NB4 (cell line): ENCODE measurements around the gene EPHA6.

Experiments used
- DNase-seq: peaks from one replicate; pipeline ENCODE4 v3.0.0; 2010; ENCODE audit warnings: low read depth
- H3K4me3 ChIP-seq: one replicate; pipeline ENCODE4 v1.5.1; 2011; ENCODE audit warnings: mild to moderate bottlenecking, low read depth, low read length, moderate library complexity
- MYC ChIP-seq: IDR thresholded peaks from 2 replicates; pipeline ENCODE4 v1.6.1; 2011; ENCODE audit warnings: low read depth, low read length
- POLR2A ChIP-seq: IDR thresholded peaks from 2 replicates; pipeline ENCODE4 v1.6.1; 2011; ENCODE audit warnings: mild to moderate bottlenecking; ENCODE audit not compliant: insufficient read length; ENCODE audit errors: extremely low read depth
- TF ChIP-seq, protein P1 (sequence below): IDR thresholded peaks from one replicate; pipeline ENCODE4 v1.5.1; 2012; ENCODE audit warnings: low read depth, low read length
- TF ChIP-seq, protein P2 (sequence below): IDR thresholded peaks from 2 replicates; pipeline ENCODE4 v1.6.1; 2011; ENCODE audit warnings: low read depth, low read length

EPHA6 gene

DNA sequence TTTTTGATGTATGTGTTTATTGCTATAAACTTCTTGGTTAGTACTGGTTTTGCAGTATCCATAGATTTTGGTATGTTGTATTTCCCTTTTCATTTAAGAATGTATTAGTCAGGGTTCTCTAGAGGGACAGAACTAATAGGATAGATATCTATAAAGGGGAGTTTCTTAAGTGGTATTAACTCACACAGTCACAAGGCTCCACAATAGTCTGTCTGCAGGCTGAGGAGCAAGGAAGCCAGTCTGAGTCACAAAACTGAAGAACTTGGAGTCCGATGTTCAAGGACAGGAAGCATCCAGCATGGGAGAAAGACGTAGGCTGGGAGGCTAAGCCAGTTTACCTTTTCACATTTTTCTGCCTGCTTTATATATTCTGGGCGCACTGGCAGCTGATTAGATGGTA lies 958.5 kb downstream of the EPHA6 start:
- TF ChIP-seq MYC (no peak), POLR2A (no peak)
- TF ChIP-seq, protein P1, sequence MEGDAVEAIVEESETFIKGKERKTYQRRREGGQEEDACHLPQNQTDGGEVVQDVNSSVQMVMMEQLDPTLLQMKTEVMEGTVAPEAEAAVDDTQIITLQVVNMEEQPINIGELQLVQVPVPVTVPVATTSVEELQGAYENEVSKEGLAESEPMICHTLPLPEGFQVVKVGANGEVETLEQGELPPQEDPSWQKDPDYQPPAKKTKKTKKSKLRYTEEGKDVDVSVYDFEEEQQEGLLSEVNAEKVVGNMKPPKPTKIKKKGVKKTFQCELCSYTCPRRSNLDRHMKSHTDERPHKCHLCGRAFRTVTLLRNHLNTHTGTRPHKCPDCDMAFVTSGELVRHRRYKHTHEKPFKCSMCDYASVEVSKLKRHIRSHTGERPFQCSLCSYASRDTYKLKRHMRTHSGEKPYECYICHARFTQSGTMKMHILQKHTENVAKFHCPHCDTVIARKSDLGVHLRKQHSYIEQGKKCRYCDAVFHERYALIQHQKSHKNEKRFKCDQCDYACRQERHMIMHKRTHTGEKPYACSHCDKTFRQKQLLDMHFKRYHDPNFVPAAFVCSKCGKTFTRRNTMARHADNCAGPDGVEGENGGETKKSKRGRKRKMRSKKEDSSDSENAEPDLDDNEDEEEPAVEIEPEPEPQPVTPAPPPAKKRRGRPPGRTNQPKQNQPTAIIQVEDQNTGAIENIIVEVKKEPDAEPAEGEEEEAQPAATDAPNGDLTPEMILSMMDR, result no peak
- TF ChIP-seq, protein P2, sequence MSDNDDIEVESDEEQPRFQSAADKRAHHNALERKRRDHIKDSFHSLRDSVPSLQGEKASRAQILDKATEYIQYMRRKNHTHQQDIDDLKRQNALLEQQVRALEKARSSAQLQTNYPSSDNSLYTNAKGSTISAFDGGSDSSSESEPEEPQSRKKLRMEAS, result no peak

DNA sequence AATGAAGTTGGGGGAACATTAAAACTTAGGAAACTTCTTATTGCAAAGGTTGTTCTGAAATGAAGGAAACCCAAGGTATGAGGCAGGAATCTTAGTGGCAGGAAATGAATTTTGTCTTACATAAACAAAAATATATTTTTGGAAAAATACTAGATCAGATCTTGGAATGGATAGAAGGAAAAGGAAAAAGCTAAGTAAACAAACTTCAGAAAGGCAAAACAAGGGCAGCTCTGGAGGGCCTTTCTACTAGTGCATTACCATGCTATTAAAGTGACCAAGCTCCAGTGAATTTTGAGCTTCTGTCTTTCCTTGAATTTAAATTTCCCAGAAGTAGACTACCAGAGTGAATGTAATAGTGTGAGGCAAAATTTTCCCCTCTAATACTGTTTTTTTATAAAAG lies 963.8 kb downstream of the EPHA6 start:
- DNase-seq, result no peak
- no peak overlapping the region for H3K4me3 ChIP-seq
- TF ChIP-seq, protein P2, result no peak
- TF ChIP-seq POLR2A (no peak), MYC (no peak)
- TF ChIP-seq, protein P1, result no peak

More for the DNA sequence above, 958.5 kb downstream of the EPHA6 start:
- no peak overlapping the region for H3K4me3 ChIP-seq
- no peak for DNase-seq

DNA sequence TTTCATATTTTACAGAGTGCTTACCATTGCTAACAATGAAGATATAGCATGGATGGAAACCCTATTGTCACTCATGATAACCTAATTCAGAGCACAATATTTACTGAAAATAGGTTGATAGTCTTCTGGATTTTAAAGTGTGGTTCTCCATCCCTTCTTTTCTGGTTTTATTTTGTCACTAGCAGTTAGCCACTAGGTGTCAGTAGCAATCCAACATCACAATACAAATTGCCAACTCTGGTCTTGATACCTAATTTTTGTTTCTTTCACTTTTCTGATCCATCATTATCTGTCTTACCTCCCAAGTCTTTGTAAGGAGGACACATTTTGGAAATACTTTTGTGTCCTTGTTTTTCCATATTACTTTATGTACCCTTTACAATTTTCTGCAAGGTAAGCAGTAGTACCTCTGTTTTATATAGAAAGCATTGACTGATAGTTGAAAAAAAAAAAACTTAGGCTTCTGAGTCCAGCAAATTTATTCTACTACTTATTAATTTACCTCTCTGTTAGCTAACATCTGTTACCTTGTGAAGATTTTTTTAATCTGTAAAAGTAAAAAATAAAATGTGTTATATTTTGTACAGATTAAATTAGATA lies 979.1 kb downstream of the EPHA6 start:
- peak; percentile 63 for DNase-seq
- no peak for TF ChIP-seq POLR2A
- TF ChIP-seq, protein P1, result peak; percentile 63

DNA sequence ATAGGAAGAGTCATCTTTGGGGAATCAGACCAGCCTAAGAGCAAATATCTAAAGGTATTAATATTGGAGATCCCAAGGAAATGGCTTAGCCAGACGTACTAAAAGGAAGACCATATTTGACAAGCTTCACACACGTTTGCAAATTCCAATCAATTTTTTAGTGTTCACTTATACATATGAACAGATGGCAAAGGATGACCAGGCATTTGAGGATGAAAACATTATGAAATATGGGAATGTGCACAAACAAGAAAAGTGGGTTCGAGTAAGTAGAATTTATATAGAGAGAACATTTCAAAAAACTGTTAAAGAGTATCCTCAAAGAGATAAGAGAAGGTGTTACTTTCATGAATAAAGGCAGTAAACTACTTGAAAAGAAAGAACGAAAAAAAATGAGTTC lies 981.6 kb downstream of the EPHA6 start:
- DNase-seq, result no peak
- no peak overlapping the region for H3K4me3 ChIP-seq
- TF ChIP-seq, protein P1, result no peak
- TF ChIP-seq POLR2A (no peak), MYC (no peak)
- TF ChIP-seq, protein P2, result no peak

More for the DNA sequence above, 979.1 kb downstream of the EPHA6 start:
- H3K4me3 ChIP-seq, result no peak overlapping the region
